ENCODE data around the gene TIGD7.
A peak's percentile ranks its signal among the peaks of the same experiment; 100 is the strongest.
"Not testable (repeated sequence)": the region's sequence is repeated elsewhere in the genome, so short reads cannot be mapped to it uniquely, and the experiment has no call there.

The TIGD7 gene

GRCh38 chr16:3282730-3283542 lies 22.3 kb downstream of the TIGD7 start, which contains the start of gene ZNF263:
ZNF263 (plus strand) TSS chr16:3283491; CDS start chr16:3283819, 328 bp downstream.
- peak; percentile 96 for DNase-seq (ENCODE audit: low spot score)

- DNase-seq (ENCODE audit: low spot score), result peak; percentile 67
Measured at GRCh38 chr16:3282103-3282729, 23.0 kb downstream of the TIGD7 start.

GRCh38 chr16:3281222-3281820 lies 23.9 kb downstream of the TIGD7 start:
- DNase-seq (ENCODE audit: low spot score), result no peak

GRCh38 chr16:3276679-3277078 lies 28.6 kb downstream of the TIGD7 start:
- no peak for DNase-seq (ENCODE audit: low spot score)

- DNase-seq (ENCODE audit: low spot score), result no peak
Measured at GRCh38 chr16:3274947-3275346, 30.3 kb downstream of the TIGD7 start.

GRCh38 chr16:3274490-3274889 lies 30.7 kb downstream of the TIGD7 start:
- DNase-seq (ENCODE audit: low spot score), result no peak

GRCh38 chr16:3271281-3271680 lies 33.9 kb downstream of the TIGD7 start:
- not testable (repeated sequence) for DNase-seq (ENCODE audit: low spot score)

- DNase-seq (ENCODE audit: low spot score), result not testable (repeated sequence)
Measured at GRCh38 chr16:3270718-3271117, 34.5 kb downstream of the TIGD7 start.

GRCh38 chr16:3268294-3268693 lies 36.9 kb downstream of the TIGD7 start:
- DNase-seq (ENCODE audit: low spot score), result no peak

GRCh38 chr16:3266873-3267537 lies 38.2 kb downstream of the TIGD7 start:
- peak; percentile 31 for DNase-seq (ENCODE audit: low spot score)

GRCh38 chr16:3264137-3265036 lies 40.8 kb downstream of the TIGD7 start:
- peak; percentile 94 for DNase-seq (ENCODE audit: low spot score)

GRCh38 chr16:3262517-3262916 lies 42.7 kb downstream of the TIGD7 start:
- DNase-seq (ENCODE audit: low spot score), result no peak

GRCh38 chr16:3259836-3260235 lies 45.4 kb downstream of the TIGD7 start:
- no peak for DNase-seq (ENCODE audit: low spot score)

GRCh38 chr16:3256866-3257465 lies 48.3 kb downstream of the TIGD7 start:
- no peak for DNase-seq (ENCODE audit: low spot score)

GRCh38 chr16:3256146-3256865 lies 48.9 kb downstream of the TIGD7 start, which contains the start of gene MEFV:
MEFV (minus strand) TSS chr16:3256633; CDS start chr16:3256587, 46 bp downstream.
- no peak for DNase-seq (ENCODE audit: low spot score)

GRCh38 chr16:3254309-3254708 lies 50.9 kb downstream of the TIGD7 start:
- no peak for DNase-seq (ENCODE audit: low spot score)

- DNase-seq (ENCODE audit: low spot score), result no peak
Measured at GRCh38 chr16:3252967-3253366, 52.3 kb downstream of the TIGD7 start.

GRCh38 chr16:3249451-3249850 lies 55.8 kb downstream of the TIGD7 start:
- DNase-seq (ENCODE audit: low spot score), result no peak

GRCh38 chr16:3249020-3249419 lies 56.2 kb downstream of the TIGD7 start:
- DNase-seq (ENCODE audit: low spot score), result no peak

Data from HuH-7.5 (cell line).